ENCODE data around the gene FES.
A peak's percentile ranks its signal among the peaks of the same experiment; 100 is the strongest.
"Not testable (repeated sequence)": the region's sequence is repeated elsewhere in the genome, so short reads cannot be mapped to it uniquely, and the experiment has no call there.

Gene FES

DNA sequence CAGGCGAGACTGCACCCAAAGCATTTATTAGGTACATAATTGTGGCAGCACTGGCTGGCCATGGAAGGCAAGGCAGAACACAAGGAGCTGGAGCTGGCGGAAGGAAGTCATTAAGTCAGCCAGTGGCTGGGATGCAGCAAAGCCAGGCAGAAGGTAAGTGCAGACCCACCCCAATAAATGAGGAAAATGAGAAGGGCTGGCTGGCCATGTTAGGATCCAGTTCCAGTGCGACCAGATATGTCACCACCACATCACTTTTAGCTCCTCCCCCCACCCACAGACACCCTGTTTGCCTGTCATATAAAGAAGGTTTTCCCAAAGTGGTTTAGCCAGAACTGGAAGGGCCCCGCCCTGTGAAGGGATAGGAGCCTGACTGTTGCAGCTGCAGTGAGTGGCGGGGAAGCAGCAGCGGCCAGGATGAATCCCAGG lies 16.0 kb upstream of the FES start, which contains the start of gene FURIN:
TSS of gene FURIN (plus strand) at position 328 of the 429 bp plus-strand sequence. CDS start 7,153 bp downstream, outside the sequence.
- H3K4me3 ChIP-seq (ENCODE audit: low read length), result no peak within 1 kb of the TSS
- no peak for TF ChIP-seq ZNF274 (IDR thresholded peaks at IDR 0.05; ENCODE audit: low read depth, low read length)

DNA sequence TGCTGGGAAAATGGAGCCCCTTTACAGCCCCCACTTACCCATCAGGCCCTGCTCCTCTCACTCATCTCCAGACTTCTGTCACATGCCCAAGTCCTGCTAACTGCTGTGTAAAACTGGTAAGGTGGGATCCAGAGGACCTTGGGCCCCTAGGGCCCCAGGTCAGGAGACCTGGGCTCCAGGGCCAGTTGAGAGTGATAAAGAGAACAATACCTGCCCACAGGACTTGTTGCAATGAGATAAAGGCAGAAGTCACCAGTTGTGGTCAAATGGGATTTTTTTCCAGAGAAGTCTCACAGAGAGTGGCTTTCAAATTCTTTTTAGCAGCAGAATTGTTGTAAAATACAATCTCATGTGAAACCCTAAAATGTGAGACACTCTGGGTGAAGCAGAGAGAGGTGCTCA lies 15.2 kb upstream of the FES start:
- no peak overlapping the region for H3K4me3 ChIP-seq (ENCODE audit: low read length)

DNA sequence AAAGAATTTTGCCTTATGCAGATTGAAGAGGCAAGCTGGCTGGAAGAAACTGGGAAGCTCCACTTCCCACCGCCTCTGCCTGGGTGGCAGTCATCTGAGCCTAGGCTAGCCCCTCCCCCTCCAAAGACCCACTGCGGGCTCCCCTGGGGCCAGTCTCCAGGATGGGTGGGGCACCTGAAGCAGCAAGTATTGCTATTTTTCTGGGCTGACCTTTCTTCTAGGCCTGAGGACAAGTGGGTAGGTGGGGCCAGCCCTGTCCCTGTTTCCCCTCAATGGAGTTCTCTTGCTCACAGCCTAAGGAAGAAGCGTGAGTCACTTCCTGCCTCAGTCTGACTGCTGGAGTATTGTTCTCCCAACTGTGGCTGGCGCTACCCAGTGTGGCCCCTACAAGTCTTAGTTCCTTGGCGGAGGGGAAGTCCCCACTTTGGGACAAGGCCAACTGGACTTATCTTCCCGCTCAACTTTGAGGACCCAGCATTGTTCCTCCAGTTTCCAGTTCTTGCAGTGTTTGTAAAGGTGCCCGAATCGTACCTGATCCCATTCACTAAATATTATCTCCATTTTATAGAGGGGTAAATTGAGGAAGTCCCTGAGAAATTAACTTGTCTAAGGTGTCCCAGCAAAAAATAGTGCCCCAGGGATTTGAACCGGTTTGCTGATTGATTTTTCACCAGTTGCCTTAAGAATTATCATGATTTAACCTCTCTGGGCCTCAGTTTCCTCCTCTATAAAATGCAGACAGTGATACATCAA lies 14.5 kb upstream of the FES start:
- H3K4me3 ChIP-seq (ENCODE audit: low read length), result no peak overlapping the region
- TF ChIP-seq ZNF274 (IDR thresholded peaks at IDR 0.05; ENCODE audit: low read depth, low read length), result no peak

More for the DNA sequence above, 15.2 kb upstream of the FES start:
- TF ChIP-seq ZNF274 (IDR thresholded peaks at IDR 0.05; ENCODE audit: low read depth, low read length), result no peak

DNA sequence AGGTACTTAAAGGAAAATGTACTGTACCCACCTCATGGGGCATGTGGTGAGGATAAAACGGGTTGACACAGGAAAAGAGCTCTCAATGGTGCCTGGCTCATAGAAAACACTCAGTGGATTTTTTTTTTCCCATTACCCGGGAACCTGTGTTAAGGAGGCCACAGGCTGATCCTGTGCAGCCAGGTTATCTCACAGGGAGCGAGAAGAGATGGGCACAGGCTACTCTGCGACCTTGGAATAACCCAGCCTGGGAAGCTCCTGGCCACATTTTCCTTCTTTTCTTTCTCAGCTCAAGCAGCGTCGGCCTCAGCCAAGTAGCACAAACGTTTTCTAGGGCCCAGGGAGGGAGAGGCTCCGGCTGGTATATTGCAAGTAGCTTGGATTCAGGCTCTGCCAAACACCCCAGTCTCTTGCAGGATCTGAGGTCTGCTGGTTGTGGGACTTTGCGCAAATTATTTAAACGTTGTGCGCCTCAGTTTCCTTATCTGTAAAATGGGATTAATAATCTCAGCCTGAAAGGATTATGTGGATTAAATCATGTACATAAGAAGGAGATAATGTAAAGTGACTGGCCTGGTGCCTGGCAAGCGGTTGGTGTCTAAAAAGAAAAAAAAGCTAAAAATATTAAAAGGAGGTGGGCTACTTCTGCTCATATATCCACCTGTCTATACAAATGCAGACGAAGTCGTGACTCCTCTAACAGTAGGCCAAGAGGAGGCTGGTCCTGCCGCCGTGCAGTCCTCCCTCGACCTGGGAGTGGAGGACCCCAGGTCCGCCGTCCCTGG lies 13.8 kb upstream of the FES start:
- peak overlapping the region; percentile 81 for H3K4me3 ChIP-seq (ENCODE audit: low read length)
- TF ChIP-seq ZNF274 (IDR thresholded peaks at IDR 0.05; ENCODE audit: low read depth, low read length), result no peak

DNA sequence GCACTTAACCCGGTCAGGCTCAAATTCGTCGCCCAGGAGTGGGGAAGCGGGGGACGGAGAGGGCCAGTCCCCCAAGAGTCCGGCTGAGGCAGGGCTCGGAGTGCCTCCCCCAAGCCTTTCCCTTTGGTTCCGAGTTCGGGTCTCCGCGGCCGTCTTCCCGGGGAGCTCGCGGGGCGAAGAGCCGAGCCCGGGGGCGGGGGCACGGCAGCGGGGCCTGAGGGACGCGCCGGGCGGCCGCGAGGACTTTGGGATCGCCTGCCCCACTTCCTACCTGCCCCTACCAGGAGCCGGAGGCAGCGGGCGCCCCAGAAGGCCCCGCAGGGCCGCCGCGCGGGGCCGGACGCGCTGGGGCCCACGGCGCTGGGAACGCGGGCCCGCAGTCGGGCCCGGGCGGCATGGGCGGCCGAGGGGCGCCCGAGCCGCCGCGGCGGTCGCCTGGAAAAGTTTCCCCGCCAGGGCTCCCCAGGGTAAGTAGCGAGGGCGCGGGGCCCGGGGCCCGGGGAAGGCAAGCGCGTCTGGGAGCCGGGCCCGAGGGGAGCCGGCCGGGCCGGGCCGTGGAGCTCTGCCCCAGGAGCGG lies 13.1 kb upstream of the FES start:
- TF ChIP-seq ZNF274 (IDR thresholded peaks at IDR 0.05; ENCODE audit: low read depth, low read length), result no peak

DNA sequence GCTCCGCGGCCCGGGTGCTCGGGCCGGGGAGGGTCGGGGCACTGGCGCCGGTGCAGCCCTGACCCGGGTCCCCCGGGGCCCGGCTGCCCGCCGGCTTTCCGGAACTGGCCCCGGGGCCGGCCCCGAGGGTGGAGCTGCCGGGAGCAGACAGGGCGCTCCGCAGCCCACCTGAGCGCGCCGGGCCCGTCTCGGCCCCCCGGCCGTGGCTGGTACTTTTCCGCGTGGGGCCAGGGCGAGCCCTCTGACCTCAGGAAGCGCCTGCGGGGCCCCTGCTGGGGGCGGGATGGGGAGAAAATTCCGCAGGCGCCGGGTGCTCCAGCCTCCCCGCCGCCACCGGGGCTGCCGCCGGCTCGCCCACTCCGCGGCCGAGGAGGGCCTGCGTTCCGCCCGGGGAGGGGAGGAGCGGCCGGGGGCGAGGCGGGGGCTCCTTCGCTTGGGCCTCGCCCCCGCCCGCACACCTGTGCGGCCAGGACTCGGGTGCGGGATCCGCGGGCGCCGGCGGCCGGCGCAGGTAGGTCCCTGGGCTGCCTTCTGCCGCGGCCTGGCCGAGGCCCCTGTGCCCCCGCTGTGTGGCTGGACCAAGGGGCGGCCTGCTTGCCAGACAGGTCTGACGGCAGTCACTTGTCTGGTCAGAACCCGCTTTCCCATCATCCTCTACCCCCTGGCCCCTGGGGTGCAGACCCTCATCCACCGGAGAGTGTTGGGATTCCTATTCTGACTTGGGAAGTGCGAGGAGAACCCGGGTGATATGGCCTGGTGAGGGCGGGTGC lies 12.4 kb upstream of the FES start:
- H3K4me3 ChIP-seq (ENCODE audit: low read length), result peak overlapping the region; percentile 81
- TF ChIP-seq ZNF274 (IDR thresholded peaks at IDR 0.05; ENCODE audit: low read depth, low read length), result no peak

More for the DNA sequence above, 13.1 kb upstream of the FES start:
- H3K4me3 ChIP-seq (ENCODE audit: low read length), result peak overlapping the region; percentile 81

DNA sequence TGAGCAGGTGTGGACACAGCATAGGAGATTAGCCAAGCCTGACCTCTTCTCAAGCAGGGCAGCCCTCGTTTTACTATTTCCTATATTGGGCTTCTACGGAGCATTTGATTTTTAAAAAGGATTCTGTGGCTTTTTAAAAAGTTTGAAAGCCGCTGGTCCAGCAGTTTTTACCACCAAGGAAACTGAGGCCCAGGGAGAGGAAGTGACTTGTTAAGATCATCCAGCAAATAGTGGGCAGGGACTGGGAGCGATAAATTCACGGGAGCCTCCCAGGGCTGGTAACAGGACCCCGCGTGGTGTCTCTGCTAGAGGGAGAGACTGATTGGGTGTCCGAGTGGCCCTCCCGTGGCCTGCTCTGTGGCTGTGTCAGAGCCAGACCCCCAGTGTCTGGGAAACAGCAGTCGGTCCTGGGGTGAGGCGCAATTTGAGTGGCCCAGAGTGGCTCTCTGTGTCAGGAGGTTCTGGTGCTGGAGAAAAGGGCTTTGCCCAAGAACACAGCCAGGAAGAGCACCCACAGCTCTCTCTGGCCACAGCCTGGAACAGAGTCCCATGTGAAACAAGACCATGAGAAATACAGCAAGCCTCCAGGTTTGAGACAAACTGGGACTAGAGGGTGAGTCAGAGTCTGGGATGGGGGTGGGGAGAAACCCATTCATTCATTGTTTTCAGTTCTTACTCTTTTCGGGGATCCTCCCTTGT lies 11.7 kb upstream of the FES start:
- TF ChIP-seq ZNF274 (IDR thresholded peaks at IDR 0.05; ENCODE audit: low read depth, low read length), result no peak
- peak overlapping the region; percentile 81 for H3K4me3 ChIP-seq (ENCODE audit: low read length)

DNA sequence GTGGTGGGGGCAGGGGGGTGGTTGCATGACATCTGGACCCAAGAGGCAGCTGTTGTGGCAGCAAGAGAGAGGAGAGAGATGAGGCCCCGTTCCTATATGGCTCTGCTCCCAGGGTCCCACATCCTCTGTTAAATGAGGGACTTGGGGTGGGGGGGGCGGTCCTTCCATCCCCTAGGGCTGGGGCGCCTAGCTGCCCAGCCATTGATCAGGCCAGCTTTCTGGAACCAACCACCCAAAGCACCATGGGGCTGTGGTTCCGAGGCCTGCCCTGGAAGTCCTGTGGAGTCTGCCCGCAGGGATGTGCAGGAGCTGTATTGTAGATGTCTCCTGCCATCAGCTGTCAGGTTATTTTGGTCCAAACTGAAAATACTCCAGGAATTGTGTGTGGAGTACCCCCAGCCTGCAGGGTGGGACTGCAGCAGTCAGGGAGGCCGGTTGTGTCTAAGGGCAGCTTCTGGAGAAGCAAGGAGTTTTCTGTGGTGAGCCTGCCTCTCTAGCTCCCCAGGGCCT lies 10.8 kb upstream of the FES start:
- H3K4me3 ChIP-seq (ENCODE audit: low read length), result no peak overlapping the region
- no peak for TF ChIP-seq ZNF274 (IDR thresholded peaks at IDR 0.05; ENCODE audit: low read depth, low read length)

DNA sequence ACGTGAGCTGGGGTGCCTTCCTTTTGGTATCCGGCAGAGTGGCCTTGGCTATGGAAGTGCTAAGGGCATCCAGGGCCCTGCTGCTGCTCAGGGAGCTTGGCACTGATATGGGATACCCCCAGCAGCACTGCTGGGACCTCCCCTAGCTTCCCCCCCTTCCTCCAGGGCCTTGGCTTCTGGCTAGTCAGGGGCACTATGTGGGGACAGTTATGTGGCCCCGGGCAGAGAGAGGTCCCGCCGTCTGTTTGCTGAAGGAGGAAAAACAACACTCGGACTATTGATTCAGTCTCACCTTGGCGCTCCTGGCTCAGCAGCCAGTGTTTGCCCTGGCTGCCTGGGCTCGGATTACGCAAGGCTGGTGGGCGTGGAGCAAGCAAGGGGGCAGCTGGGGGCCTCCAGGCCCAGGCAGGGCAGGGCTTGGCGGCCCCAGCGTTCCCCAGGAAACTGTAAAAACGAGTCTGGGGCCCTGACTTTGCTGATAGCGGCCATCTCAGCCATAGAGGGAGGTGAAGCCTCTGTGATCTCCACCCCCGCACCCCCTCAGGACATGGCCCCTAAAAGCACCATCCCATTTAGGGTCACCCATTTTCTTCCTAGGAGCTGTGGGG lies 10.2 kb upstream of the FES start:
- no peak for TF ChIP-seq ZNF274 (IDR thresholded peaks at IDR 0.05; ENCODE audit: low read depth, low read length)
- no peak overlapping the region for H3K4me3 ChIP-seq (ENCODE audit: low read length)

DNA sequence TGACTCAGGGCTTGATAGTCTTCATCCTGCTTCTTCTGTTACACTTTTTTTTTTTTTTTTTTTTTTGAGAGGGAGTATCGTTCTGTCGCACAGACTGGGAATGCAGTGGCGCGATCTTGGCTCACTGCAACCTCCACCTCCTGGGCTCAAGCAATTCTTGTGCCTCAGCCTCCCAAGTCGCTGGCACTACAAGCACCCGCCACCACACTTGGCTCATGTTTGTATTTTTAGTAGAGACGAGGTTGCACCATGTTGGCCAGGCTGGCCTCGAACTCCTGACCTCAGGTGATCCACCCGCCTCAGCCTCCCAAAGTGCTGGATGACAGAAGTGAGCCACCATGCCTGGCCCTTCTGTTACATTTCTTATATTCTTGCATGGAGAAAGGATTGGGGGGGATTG lies 9.3 kb upstream of the FES start:
- H3K4me3 ChIP-seq (ENCODE audit: low read length), result not testable (repeated sequence)

DNA sequence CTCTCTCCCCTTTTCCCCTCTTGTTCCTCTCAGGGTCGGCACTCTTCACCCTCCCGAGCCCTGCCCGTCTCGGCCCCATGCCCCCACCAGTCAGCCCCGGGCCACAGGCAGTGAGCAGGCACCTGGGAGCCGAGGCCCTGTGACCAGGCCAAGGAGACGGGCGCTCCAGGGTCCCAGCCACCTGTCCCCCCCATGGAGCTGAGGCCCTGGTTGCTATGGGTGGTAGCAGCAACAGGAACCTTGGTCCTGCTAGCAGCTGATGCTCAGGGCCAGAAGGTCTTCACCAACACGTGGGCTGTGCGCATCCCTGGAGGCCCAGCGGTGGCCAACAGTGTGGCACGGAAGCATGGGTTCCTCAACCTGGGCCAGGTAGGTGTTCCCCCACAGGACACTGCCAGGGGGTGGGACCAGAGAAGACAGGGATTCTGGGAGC lies 8.7 kb upstream of the FES start:
- no peak overlapping the region for H3K4me3 ChIP-seq (ENCODE audit: low read length)
- no peak for TF ChIP-seq ZNF274 (IDR thresholded peaks at IDR 0.05; ENCODE audit: low read depth, low read length)

DNA sequence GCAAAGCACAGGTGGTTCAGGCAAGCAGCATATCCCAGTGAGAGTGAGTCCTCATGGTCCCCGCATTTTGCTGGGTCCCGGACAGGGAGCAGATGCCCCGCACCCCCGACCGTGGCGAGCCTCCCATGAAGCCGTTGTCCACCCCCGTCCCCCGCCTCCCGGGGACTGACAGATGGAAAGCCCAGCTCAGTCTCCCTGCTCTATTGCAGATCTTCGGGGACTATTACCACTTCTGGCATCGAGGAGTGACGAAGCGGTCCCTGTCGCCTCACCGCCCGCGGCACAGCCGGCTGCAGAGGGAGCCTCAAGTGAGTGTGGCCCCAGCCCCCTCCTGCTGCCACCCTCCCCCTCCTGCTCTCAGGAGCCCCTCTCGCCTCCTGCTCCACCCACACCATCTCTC lies 8.3 kb upstream of the FES start:
- no peak for TF ChIP-seq ZNF274 (IDR thresholded peaks at IDR 0.05; ENCODE audit: low read depth, low read length)

More for the DNA sequence above, 8.3 kb upstream of the FES start:
- no peak overlapping the region for H3K4me3 ChIP-seq (ENCODE audit: low read length)
